ENCODE results near the gene PTPRF.
"Not testable (repeated sequence)": the region's sequence is repeated elsewhere in the genome, so short reads cannot be mapped to it uniquely, and the experiment has no call there.

The PTPRF gene

GRCh38 chr1:43530483-43531106 is at the start of gene PTPRF:
TSS of gene PTPRF (plus strand) at chr1:43530883. CDS start at chr1:43545076, 14,193 bp downstream.
- H3K9ac ChIP-seq (ENCODE audit: low read depth, low read length), result peak within 1 kb of the TSS; percentile 89
- H3K4me1 ChIP-seq (ENCODE audit: insufficient read depth, low read length), result peaks cover 22% of the 10 kb centered on the region
- H3K36me3 ChIP-seq (ENCODE audit: insufficient read depth, low read length), result no peaks in the 10 kb centered on the region
- H3K9me3 ChIP-seq (ENCODE audit: control insufficient read depth, insufficient read depth, low read length), result no peaks in the 10 kb centered on the region

DNA sequence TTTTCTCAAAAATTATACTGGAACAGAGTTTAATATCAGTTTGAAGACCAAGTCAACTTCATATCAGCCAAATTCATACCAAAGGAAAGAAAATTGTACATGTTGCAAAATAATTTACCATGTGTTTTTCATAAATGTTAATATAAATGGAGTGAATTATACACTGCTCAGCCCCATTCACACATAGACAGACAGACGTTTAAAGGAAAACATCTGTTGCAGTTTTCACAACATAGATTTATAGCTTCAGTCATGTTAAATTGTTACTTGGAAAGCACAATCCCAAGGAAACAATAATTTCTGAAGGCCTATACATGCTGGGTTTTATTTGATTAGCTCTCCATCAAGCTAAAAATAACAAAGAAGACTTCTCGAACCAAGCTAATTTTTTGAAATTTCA is 49.2 kb upstream of the PTPRF start:
- Histone ChIP-seq H3K9ac (ENCODE audit: low read depth, low read length) (no peak overlapping the region), H3K4me1 (ENCODE audit: insufficient read depth, low read length) (peaks cover 2% of the 10 kb centered on the region), H3K9me3 (ENCODE audit: control insufficient read depth, insufficient read depth, low read length) (0 out of 2 replicates have a peak, but pooled peaks cover 3% of the 10 kb centered on the region), H3K36me3 (ENCODE audit: insufficient read depth, low read length) (no peaks in the 10 kb centered on the region)

DNA sequence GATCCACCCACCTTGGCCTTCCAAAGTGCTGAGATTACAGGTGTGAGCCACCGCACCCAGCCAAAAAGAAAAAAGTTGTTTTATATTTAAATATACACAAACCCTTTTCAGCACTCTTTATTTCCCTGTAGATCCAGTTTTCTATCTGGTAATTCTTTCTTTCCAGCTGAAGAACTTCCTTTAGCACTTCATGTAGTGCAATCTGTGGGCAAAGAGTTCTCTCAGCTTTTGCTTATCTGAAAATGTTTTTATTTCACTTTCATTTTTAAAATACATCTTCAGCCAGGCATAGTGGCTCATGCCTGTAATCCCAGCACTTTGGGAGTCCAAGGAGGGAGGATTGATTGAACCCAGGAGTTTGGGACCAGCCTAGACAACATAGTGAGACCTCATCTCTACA is 48.5 kb upstream of the PTPRF start:
- Histone ChIP-seq H3K4me1 (ENCODE audit: insufficient read depth, low read length) (no peaks in the 10 kb centered on the region), H3K9ac (ENCODE audit: low read depth, low read length) (no peak overlapping the region), H3K36me3 (ENCODE audit: insufficient read depth, low read length) (no peaks in the 10 kb centered on the region), H3K9me3 (ENCODE audit: control insufficient read depth, insufficient read depth, low read length) (0 out of 2 replicates have a peak, but pooled peaks cover 3% of the 10 kb centered on the region)

GRCh38 chr1:43484367-43484766 is 46.3 kb upstream of the PTPRF start:
- H3K36me3 ChIP-seq (ENCODE audit: insufficient read depth, low read length), result no peaks in the 10 kb centered on the region
- no peak overlapping the region for H3K9ac ChIP-seq (ENCODE audit: low read depth, low read length)
- H3K4me1 ChIP-seq (ENCODE audit: insufficient read depth, low read length), result no peaks in the 10 kb centered on the region
- H3K9me3 ChIP-seq (ENCODE audit: control insufficient read depth, insufficient read depth, low read length), result peaks cover 10% of the 10 kb centered on the region

DNA sequence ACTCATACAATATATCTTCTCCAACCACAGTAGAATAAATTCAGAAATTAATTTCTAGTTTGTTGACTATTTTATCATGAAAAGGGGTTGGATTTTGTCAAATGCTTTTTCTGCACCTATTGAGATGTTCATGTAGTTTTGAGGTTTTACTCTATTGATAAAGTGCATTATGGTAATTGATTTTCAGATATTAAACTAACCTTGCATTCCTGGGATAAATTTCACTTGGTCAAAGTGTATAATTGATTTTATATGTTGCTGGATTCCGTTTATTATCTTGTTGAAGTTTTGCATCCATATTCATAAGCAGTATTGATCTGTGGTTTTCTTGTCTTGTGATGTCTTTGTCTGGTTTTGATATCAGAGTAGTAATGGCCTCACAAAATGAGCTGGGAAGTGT is 42.5 kb upstream of the PTPRF start:
- H3K36me3 ChIP-seq (ENCODE audit: insufficient read depth, low read length), result no peaks in the 10 kb centered on the region
- no peak overlapping the region for H3K9ac ChIP-seq (ENCODE audit: low read depth, low read length)
- no peaks in the 10 kb centered on the region for H3K4me1 ChIP-seq (ENCODE audit: insufficient read depth, low read length)
- peaks cover 12% of the 10 kb centered on the region for H3K9me3 ChIP-seq (ENCODE audit: control insufficient read depth, insufficient read depth, low read length)

GRCh38 chr1:43491061-43491460 is 39.6 kb upstream of the PTPRF start:
- peaks cover 12% of the 10 kb centered on the region for H3K9me3 ChIP-seq (ENCODE audit: control insufficient read depth, insufficient read depth, low read length)
- no peak overlapping the region for H3K9ac ChIP-seq (ENCODE audit: low read depth, low read length)
- no peaks in the 10 kb centered on the region for H3K36me3 ChIP-seq (ENCODE audit: insufficient read depth, low read length)
- H3K4me1 ChIP-seq (ENCODE audit: insufficient read depth, low read length), result peaks cover 5% of the 10 kb centered on the region

DNA sequence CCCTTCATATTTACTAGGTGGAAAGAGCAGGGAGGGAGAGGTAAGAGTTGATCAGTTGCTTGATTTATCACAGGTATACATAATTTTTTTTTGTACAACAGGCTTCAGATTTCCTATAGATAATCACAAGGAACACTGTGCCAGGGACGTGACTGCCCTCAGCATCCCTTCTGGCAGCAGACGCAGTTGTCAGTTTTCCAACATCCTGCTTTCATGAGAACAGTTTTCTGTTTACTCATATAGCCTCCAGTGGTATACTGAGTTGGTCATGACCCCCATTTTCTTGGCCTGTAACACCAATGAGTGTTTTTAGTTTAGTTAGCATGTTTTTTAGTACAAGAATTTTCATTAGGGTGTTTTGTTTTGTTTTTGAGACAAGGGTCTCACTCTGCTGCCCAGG is 37.9 kb upstream of the PTPRF start:
- no peaks in the 10 kb centered on the region for H3K36me3 ChIP-seq (ENCODE audit: insufficient read depth, low read length)
- H3K9ac ChIP-seq (ENCODE audit: low read depth, low read length), result no peak overlapping the region
- H3K9me3 ChIP-seq (ENCODE audit: control insufficient read depth, insufficient read depth, low read length), result peaks cover 6% of the 10 kb centered on the region
- peaks cover 5% of the 10 kb centered on the region for H3K4me1 ChIP-seq (ENCODE audit: insufficient read depth, low read length)

DNA sequence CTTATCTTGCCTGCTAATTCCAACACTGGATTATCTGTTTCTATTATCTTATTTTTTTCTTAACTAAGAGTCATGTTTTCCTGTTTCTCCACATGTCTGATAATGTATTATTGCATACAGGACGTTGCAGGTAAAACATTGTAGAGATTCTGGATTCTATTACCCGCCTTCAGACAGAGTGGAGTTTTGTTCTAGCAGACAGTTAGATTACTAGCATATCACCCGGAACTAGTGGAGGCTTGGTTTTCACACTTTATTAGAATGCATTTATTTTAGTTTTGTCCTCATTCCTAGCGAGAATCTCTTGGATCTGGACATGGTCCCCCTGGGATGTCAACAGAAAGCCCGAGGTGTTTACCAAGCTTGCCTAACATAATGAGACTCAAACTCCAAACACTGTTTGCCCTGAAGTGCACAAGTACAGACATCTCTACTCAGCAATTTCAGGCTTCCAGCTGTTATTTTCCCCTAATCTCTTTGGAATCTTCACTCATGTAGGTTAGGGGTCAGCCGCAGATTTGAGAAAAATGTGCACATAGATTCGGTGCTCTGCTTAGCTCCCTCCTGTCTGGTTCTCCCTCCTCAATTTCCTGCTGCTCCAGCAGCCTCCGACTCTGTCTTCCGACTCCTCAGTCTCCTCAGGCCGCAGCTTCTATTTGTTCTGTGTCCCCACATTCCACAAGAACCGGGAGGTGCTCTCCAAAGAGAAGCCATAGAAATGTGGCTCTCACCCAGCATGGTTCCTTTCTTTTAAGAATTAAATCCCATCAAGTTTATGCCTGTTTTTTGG is 36.8 kb upstream of the PTPRF start:
- Histone ChIP-seq H3K36me3 (ENCODE audit: insufficient read depth, low read length) (no peaks in the 10 kb centered on the region), H3K9me3 (ENCODE audit: control insufficient read depth, insufficient read depth, low read length) (peaks cover 2% of the 10 kb centered on the region; the same call in 1 of the 2 replicates), H3K4me1 (ENCODE audit: insufficient read depth, low read length) (peaks cover 5% of the 10 kb centered on the region), H3K9ac (ENCODE audit: low read depth, low read length) (peak overlapping the region; percentile 16; the same call in 1 of the 2 replicates)

GRCh38 chr1:43495204-43495603 is 35.5 kb upstream of the PTPRF start:
- Histone ChIP-seq H3K4me1 (ENCODE audit: insufficient read depth, low read length) (peaks cover 5% of the 10 kb centered on the region), H3K9ac (ENCODE audit: low read depth, low read length) (no peak overlapping the region), H3K9me3 (ENCODE audit: control insufficient read depth, insufficient read depth, low read length) (peaks cover 2% of the 10 kb centered on the region; the same call in 1 of the 2 replicates), H3K36me3 (ENCODE audit: insufficient read depth, low read length) (no peaks in the 10 kb centered on the region)

DNA sequence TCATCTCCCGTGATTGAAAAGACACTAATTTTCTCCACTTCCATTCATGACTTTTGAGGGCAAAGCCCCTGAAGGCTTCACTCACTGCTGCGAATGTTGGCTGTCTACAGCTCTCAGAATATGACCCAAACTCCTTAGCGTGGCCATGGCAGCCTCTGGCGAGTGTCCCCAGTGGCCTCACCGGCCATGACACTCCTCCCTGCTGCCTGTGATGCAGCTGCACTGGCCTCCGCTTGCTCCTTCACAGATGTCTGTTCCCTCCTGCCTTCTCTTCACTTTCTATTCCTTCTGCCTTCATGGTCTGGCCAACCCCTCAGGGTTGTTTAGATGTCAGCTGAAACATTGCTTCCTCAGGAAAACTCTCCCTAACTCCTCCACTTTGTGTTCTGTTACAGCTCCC is 30.8 kb upstream of the PTPRF start:
- no peaks in the 10 kb centered on the region for H3K36me3 ChIP-seq (ENCODE audit: insufficient read depth, low read length)
- no peaks in the 10 kb centered on the region for H3K4me1 ChIP-seq (ENCODE audit: insufficient read depth, low read length)
- no peaks in the 10 kb centered on the region for H3K9me3 ChIP-seq (ENCODE audit: control insufficient read depth, insufficient read depth, low read length)
- no peak overlapping the region for H3K9ac ChIP-seq (ENCODE audit: low read depth, low read length)

GRCh38 chr1:43501806-43502205 is 28.9 kb upstream of the PTPRF start:
- not testable (repeated sequence) for H3K9ac ChIP-seq (ENCODE audit: low read depth, low read length); H3K4me1 ChIP-seq (ENCODE audit: insufficient read depth, low read length); H3K9me3 ChIP-seq (ENCODE audit: control insufficient read depth, insufficient read depth, low read length); H3K36me3 ChIP-seq (ENCODE audit: insufficient read depth, low read length)

DNA sequence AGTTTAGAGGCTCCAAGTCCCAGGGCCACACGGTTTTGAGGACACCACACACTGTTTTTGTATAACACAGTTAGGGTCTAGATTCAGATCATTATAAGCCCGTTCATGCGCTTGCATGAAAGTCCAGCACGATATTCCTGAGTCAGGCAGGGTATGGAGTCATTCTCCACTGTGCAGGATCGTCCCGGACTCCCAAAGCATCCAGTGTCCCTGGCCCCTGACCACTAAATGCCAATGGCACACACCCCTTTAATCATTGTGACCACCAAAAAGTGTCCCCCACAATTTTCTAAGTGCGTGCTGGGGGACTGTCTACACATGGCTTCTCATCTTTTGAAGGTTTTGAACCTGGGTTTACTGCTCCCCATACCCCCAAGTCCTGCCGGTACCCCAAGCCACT is 27.1 kb upstream of the PTPRF start:
- H3K36me3 ChIP-seq (ENCODE audit: insufficient read depth, low read length), result no peaks in the 10 kb centered on the region
- H3K9me3 ChIP-seq (ENCODE audit: control insufficient read depth, insufficient read depth, low read length), result no peaks in the 10 kb centered on the region
- H3K4me1 ChIP-seq (ENCODE audit: insufficient read depth, low read length), result no peaks in the 10 kb centered on the region
- H3K9ac ChIP-seq (ENCODE audit: low read depth, low read length), result no peak overlapping the region

DNA sequence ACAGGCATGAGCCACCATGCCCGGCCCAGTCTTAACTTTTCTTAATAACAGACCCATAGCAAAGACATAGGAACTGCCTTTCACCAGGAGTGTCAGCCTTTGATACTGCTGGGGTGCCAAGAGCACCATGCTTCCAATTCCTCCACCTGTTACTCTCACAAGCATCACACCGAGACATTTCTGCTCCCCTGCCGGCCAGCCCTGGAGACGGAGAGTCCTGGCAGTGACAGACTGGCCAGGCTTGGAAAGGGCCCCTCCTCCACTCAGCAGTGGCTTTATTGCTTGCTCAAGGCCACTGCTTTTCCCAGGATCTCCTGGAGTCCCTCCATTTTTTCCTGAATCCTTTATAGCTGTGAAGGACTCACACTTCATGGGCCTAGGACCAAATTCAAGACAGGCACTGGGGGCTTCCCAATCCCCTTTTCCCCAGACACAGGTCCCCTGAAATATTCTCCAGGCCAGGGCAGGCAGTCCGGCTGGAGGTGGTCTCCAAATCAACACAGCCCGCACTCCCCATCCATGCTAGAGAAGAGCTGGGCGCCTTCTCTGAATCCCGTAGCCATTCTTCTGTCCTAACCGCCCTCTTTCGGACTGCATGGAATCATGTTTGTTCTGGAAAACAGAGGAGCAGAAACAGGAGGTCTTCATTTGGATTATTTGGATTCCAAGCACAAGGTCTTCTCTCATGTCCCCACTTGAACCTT is 25.5 kb upstream of the PTPRF start:
- H3K9me3 ChIP-seq (ENCODE audit: control insufficient read depth, insufficient read depth, low read length), result no peaks in the 10 kb centered on the region
- no peaks in the 10 kb centered on the region for H3K4me1 ChIP-seq (ENCODE audit: insufficient read depth, low read length)
- no peaks in the 10 kb centered on the region for H3K36me3 ChIP-seq (ENCODE audit: insufficient read depth, low read length)
- no peak overlapping the region for H3K9ac ChIP-seq (ENCODE audit: low read depth, low read length)

DNA sequence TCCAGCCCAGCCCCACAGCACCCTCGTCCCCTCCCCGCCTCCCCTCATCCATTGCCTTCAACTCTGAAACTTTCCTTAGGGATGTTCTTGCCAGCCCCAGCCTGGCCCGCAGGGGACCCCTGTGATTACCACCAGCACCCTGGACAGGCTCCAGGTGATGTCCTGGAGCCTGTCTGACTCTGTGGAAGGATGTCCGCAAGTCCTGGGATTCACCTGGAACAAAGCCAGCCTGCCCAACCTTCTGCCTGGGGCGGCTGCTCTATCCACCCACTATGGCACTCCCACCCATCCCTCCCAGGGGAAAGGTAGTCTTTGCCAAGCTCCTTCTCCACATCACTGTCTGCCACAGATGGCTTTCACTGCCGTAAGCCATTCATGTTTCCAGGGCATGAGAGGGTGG is 24.4 kb upstream of the PTPRF start:
- no peaks in the 10 kb centered on the region for H3K4me1 ChIP-seq (ENCODE audit: insufficient read depth, low read length)
- no peaks in the 10 kb centered on the region for H3K36me3 ChIP-seq (ENCODE audit: insufficient read depth, low read length)
- no peaks in the 10 kb centered on the region for H3K9me3 ChIP-seq (ENCODE audit: control insufficient read depth, insufficient read depth, low read length)
- no peak overlapping the region for H3K9ac ChIP-seq (ENCODE audit: low read depth, low read length)
